Measurements from ENCODE around the gene TDP2.

TDP2 gene

GRCh38 chr6:24659561-24659960, 7.1 kb downstream of the TDP2 start:
- TF ChIP-seq CTCF (IDR thresholded peaks at IDR 0.05; ENCODE audit: low read depth, low read length) = no peak
- no peak for DNase-seq (ENCODE audit: low read depth, low spot score)
- in situ Hi-C loops (cut with HindIII; ENCODE audit: low sequenced_read_pairs) = no loop called here
- H3K4me3 ChIP-seq (ENCODE audit: low read depth, low read length) = no peak overlapping the region

GRCh38 chr6:24658573-24659560, 7.8 kb downstream of the TDP2 start:
- no peak overlapping the region for H3K4me3 ChIP-seq (ENCODE audit: low read depth, low read length)
- in situ Hi-C loops (cut with HindIII; ENCODE audit: low sequenced_read_pairs) = no loop called here
- DNase-seq (ENCODE audit: low read depth, low spot score) = no peak
- TF ChIP-seq CTCF (IDR thresholded peaks at IDR 0.05; ENCODE audit: low read depth, low read length) = no peak

GRCh38 chr6:24655215-24655614, 11.5 kb downstream of the TDP2 start:
- TF ChIP-seq CTCF (IDR thresholded peaks at IDR 0.05; ENCODE audit: low read depth, low read length) = no peak

GRCh38 chr6:24650365-24650764, 16.3 kb downstream of the TDP2 start:
- no peak for TF ChIP-seq CTCF (IDR thresholded peaks at IDR 0.05; ENCODE audit: low read depth, low read length)
- DNase-seq (ENCODE audit: low read depth, low spot score) = no peak
- no peak overlapping the region for H3K4me3 ChIP-seq (ENCODE audit: low read depth, low read length)
- in situ Hi-C loops (cut with HindIII; ENCODE audit: low sequenced_read_pairs) = no loop called here

More at GRCh38 chr6:24655215-24655614, 11.5 kb downstream of the TDP2 start:
- H3K4me3 ChIP-seq (ENCODE audit: low read depth, low read length) = no peak overlapping the region
- DNase-seq (ENCODE audit: low read depth, low spot score) = no peak
- in situ Hi-C loops (cut with HindIII; ENCODE audit: low sequenced_read_pairs) = no loop called here

GRCh38 chr6:24649691-24650090, 17.0 kb downstream of the TDP2 start:
- no peak for TF ChIP-seq CTCF (IDR thresholded peaks at IDR 0.05; ENCODE audit: low read depth, low read length)
- in situ Hi-C loops (cut with HindIII; ENCODE audit: low sequenced_read_pairs) = no loop called here
- no peak for DNase-seq (ENCODE audit: low read depth, low spot score)

GRCh38 chr6:24648276-24648675, 18.4 kb downstream of the TDP2 start:
- DNase-seq (ENCODE audit: low read depth, low spot score) = no peak
- TF ChIP-seq CTCF (IDR thresholded peaks at IDR 0.05; ENCODE audit: low read depth, low read length) = no peak
- in situ Hi-C loops (cut with HindIII; ENCODE audit: low sequenced_read_pairs) = no loop called here
- H3K4me3 ChIP-seq (ENCODE audit: low read depth, low read length) = no peak overlapping the region

More at GRCh38 chr6:24649691-24650090, 17.0 kb downstream of the TDP2 start:
- no peak overlapping the region for H3K4me3 ChIP-seq (ENCODE audit: low read depth, low read length)

Data from astrocyte of the spinal cord (primary cell).